Measurements from ENCODE around the gene EIF2AK3.

The EIF2AK3 gene

DNA sequence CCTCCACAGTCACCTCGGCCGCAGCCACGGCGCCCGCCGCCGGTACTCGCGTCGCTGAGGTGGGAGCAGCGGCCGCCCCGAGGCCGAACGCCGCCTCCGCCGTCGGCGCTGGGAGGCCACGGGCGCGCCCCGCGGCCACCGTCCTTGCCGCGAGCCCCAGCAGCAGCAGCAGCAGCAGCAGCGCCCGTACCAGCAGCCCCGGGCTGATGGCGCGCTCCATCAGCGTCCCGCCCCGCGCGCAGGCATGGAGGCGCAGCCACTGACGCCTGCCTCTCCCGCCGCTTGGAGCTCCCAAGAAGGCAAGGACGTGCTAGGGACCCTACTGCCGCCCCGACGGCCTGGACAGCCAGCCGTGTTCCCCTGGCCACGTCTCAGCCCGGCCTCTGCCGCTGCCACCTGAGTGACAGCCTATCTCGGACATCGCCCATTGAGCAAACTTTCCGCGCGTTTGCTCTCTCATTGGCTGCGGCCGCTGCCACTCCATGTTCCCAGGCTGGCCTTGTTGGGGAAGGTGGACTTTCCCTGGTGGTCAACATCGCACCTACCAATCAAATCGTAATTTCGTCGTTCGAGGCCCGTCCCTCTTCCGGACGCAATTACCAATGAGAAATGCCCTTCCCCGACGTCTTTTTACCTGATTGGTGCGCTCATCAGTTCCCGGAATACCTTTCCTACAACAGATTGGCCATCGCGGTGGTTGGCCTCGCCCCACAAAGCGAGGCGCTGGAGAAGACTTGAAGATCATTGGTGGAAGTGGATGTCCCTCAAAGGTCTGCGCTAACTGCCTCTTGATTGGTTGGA, at the start of gene EIF2AK3:
Gene EIF2AK3 (minus strand): TSS at position 410 of the 801 bp plus-strand sequence. CDS start 190 bp downstream, at position 220.
- H3K27me3 Mint-ChIP-seq: no peaks in the 10 kb centered on the region
- H3K9me3 Mint-ChIP-seq (ENCODE audit: low read depth): no peaks in the 10 kb centered on the region
- no peaks in the 10 kb centered on the region for H3K36me3 Mint-ChIP-seq
- H3K4me3 Mint-ChIP-seq: peak within 1 kb of the TSS; percentile 97
- H3K27ac Mint-ChIP-seq: peak within 1 kb of the TSS; percentile 95
- peaks cover 12% of the 10 kb centered on the region for H3K4me1 Mint-ChIP-seq (ENCODE audit: low read depth)

DNA sequence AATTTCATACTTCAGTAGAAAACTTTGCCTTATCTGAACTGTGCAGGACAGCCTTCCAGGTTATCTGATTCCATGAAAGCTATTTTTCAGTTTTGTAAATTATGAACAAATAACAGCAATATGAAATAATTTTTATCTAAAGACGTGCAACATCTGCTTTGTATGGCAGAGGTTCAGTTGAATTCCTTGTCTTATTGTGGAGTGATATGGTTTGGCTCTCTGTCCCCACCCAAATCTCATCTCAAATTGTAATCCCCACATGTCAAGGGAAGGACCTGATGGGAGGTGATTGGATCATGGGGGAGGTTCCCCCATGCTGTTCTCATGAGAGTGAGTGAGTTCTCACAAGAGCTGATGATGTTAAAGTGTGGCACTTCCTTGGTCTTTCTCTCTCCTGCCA, 46.1 kb upstream of the EIF2AK3 start:
- H3K4me3 Mint-ChIP-seq: no peak overlapping the region
- H3K9me3 Mint-ChIP-seq (ENCODE audit: low read depth): no peaks in the 10 kb centered on the region
- H3K36me3 Mint-ChIP-seq: peaks cover 3% of the 10 kb centered on the region
- H3K27me3 Mint-ChIP-seq: no peaks in the 10 kb centered on the region
- no peak overlapping the region for H3K27ac Mint-ChIP-seq
- H3K4me1 Mint-ChIP-seq (ENCODE audit: low read depth): no peaks in the 10 kb centered on the region

DNA sequence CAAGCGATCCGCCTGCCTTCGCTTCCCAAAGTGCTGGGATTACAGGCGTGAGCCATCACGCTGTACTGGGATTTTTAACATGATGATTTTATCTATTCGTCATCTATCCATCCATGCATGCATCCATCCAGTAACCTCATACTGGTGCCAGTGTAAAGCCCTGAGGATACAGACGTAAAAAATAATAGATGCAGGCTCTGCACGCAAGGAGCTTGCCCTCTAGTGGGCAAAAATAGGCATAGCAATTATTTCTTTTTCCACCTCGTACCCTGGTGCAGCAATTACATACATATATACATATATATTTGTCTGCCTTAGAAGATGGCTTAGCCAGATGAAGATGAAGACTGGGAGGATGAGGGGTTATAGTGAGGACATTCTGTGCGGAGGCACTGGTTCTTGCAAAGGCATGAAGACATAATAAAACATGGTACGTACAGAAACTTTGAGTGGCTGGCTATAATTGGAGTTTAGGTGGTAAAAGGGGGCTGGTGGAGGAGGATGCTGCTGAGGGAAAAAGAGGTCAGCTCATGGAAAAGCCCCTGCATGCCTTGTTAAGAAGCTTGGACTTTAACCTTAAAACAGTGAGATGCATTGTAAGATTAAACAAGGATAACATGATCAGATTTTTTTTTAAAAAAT, 44.6 kb upstream of the EIF2AK3 start:
- H3K27ac Mint-ChIP-seq: no peak overlapping the region
- H3K9me3 Mint-ChIP-seq (ENCODE audit: low read depth): no peaks in the 10 kb centered on the region
- H3K27me3 Mint-ChIP-seq: no peaks in the 10 kb centered on the region

DNA sequence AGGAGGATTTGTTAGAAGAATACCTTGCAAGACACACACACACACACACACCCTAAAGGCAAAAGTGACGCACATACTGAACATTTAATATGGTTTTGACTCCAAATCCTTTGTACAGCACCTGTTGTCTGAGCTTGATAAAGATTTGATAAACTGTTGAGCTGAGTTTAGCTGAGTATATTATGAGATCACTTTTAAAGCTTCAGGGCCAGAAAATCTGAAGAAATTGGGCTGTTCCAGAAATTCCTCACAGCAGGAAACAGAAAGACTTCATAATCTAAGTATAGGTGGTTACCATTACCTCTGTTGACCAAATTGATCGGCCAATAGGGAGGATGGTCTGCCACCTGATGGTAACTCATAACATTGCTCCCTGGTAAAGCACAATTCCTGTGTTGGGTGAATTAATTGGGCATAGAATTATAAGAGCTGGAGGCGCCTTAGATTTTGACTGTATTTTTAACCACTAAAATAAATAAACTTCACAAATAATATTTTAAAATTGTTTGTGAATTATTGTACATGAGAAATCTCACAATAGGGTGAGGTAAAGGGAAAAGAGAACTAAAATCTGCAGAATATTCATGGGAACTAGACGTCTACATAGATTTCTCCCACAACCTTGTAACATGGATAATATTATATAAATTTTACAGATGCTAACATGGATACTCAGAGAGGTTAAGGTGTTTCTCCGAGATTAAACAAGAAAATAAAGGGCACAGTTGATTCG, 42.4 kb upstream of the EIF2AK3 start:
- H3K36me3 Mint-ChIP-seq: no peaks in the 10 kb centered on the region
- no peaks in the 10 kb centered on the region for H3K9me3 Mint-ChIP-seq (ENCODE audit: low read depth)
- no peak overlapping the region for H3K4me3 Mint-ChIP-seq
- H3K4me1 Mint-ChIP-seq (ENCODE audit: low read depth): no peaks in the 10 kb centered on the region
- H3K27ac Mint-ChIP-seq: no peak overlapping the region
- H3K27me3 Mint-ChIP-seq: no peaks in the 10 kb centered on the region

More for the DNA sequence above, 44.6 kb upstream of the EIF2AK3 start:
- no peaks in the 10 kb centered on the region for H3K4me1 Mint-ChIP-seq (ENCODE audit: low read depth)
- H3K36me3 Mint-ChIP-seq: no peaks in the 10 kb centered on the region
- H3K4me3 Mint-ChIP-seq: no peak overlapping the region

DNA sequence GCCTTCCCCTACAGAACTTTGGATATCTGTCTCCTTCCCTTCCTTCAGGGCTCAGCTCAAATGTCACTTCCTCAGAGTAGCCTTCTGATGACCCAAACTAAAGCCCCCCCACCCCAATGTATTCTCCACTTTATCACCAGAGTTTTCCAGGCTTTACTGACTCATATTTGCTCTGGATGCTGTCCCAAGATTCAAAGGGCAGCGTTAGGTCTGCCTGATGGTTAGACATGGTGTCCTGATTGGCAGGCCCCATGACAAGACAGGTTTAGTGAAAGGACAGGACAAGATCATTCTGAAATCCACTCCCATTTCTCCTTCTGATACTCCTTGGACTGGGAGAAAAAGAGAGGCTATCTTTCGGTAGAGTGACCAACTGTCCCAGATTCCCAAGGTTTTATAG, 41.6 kb upstream of the EIF2AK3 start:
- Mint-ChIP-seq H3K4me3 (no peak overlapping the region), H3K4me1 (ENCODE audit: low read depth) (no peaks in the 10 kb centered on the region), H3K9me3 (ENCODE audit: low read depth) (no peaks in the 10 kb centered on the region), H3K36me3 (no peaks in the 10 kb centered on the region), H3K27ac (no peak overlapping the region), H3K27me3 (no peaks in the 10 kb centered on the region)

DNA sequence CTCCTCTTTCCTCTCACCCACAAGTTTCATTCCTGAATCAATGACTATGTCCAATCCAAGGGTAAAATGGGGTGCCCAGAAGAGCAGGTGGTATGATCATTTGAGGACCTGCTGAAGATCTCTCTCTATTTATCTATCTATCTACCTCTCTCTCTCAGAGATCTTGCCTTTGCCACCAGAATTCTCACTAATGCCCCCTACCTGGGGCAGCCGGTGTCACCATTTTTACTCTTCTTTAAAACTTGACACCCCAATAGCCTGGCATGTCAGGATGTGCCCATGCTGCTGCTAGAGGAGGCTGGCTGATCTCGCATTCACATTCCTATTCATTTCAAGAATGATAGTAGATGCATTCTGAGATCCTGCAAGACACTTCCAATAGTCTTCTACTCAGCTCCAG, 40.0 kb upstream of the EIF2AK3 start:
- Mint-ChIP-seq H3K4me1 (ENCODE audit: low read depth) (no peaks in the 10 kb centered on the region), H3K36me3 (no peaks in the 10 kb centered on the region), H3K27me3 (no peaks in the 10 kb centered on the region), H3K9me3 (ENCODE audit: low read depth) (no peaks in the 10 kb centered on the region), H3K4me3 (no peak overlapping the region), H3K27ac (no peak overlapping the region)

DNA sequence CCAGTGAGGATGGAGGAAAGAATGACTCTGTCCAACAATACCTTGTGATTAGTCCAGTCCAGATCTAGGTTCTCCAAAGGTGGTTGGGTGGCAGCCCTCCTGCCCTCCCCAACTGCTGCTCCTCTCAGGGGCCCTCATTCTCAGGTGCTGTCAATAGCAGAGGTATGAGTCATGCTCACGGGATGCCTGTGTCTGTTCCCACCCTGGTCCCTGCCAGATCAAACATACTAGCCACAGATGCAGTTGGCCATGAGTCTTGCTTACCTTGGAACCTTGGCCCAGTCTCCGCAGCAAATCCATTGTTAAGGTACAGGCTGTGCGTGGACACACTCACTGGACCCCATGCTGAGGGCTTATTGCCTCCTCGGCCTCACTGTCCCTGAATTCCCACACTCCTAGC, 39.3 kb upstream of the EIF2AK3 start:
- Mint-ChIP-seq H3K27ac (no peak overlapping the region), H3K36me3 (no peaks in the 10 kb centered on the region), H3K27me3 (no peaks in the 10 kb centered on the region), H3K4me3 (no peak overlapping the region), H3K4me1 (ENCODE audit: low read depth) (no peaks in the 10 kb centered on the region), H3K9me3 (ENCODE audit: low read depth) (no peaks in the 10 kb centered on the region)

DNA sequence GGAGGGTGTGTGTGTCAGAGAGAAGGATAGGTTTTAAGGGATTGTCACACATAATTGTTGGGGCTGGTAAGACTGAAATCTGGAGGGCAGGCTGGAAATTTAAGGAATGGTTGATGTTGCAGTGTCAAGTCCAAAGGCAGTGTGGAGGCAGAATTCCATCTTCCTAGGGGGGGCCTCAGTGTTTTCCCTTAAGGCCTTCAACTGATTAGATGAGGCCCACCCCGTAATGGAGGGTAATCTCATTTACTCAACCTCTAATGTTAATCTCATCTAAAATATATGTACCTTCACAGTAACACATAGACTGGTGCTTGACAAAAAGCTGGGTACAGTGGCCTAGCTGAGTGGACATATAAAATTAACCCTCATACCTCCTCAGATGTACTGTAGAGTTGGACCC, 33.4 kb upstream of the EIF2AK3 start:
- H3K36me3 Mint-ChIP-seq: no peaks in the 10 kb centered on the region
- H3K4me3 Mint-ChIP-seq: no peak overlapping the region
- H3K4me1 Mint-ChIP-seq (ENCODE audit: low read depth): no peaks in the 10 kb centered on the region
- no peaks in the 10 kb centered on the region for H3K27me3 Mint-ChIP-seq
- H3K9me3 Mint-ChIP-seq (ENCODE audit: low read depth): no peaks in the 10 kb centered on the region
- no peak overlapping the region for H3K27ac Mint-ChIP-seq

DNA sequence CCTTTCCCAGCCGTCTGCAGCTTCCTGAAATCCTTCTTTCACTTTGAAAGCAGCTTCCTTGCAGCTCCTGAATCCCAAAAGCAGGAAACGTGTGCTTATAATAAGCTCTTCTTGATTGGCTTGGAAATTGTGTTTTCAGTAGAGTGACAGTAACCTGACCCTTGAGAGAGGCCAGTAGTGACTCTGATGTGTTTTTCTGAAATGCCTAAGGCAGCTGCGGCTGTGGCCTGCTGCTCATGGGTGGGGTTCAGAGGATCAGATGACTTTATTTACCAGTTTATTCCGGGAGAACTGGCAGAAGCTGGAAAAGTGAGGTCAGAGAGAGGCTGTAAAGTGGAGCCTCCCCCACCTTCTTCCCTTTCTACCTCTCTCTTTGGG, 32.3 kb upstream of the EIF2AK3 start:
- H3K36me3 Mint-ChIP-seq: no peaks in the 10 kb centered on the region
- H3K4me3 Mint-ChIP-seq: no peak overlapping the region
- no peaks in the 10 kb centered on the region for H3K4me1 Mint-ChIP-seq (ENCODE audit: low read depth)
- H3K27ac Mint-ChIP-seq: no peak overlapping the region
- no peaks in the 10 kb centered on the region for H3K27me3 Mint-ChIP-seq
- no peaks in the 10 kb centered on the region for H3K9me3 Mint-ChIP-seq (ENCODE audit: low read depth)

DNA sequence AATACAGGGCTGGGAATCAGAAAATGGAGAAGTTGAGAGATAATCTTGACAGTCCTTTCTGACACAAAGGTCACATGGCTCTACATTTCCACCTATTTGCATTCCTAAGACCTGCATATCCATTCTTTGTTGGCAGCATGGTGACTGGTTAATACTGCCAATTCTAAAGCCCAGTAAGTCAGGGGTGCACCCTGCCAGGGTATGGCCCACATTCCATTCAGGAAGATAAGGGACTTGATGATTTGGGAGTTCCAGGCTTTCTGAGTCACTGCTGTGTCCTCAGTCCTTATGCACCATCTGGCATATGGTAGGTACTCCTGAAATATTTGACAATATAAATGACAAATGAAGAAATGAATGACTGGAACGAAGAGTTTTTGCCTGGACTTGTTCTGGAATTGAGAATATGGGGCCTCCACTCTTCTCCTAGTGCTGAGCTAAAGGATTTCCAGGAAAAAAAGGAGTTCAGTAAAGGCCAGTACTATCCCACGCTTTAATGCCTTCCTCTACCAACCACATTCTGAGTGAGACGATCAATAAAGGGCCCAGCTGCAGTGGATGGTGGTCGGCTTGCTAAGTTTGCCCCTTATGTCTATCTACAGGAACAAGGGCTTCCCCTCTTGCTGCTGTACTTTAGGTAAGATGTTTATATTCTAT, 31.7 kb upstream of the EIF2AK3 start:
- Mint-ChIP-seq H3K9me3 (ENCODE audit: low read depth) (no peaks in the 10 kb centered on the region), H3K4me3 (no peak overlapping the region), H3K27me3 (no peaks in the 10 kb centered on the region), H3K27ac (no peak overlapping the region), H3K36me3 (no peaks in the 10 kb centered on the region), H3K4me1 (ENCODE audit: low read depth) (no peaks in the 10 kb centered on the region)

DNA sequence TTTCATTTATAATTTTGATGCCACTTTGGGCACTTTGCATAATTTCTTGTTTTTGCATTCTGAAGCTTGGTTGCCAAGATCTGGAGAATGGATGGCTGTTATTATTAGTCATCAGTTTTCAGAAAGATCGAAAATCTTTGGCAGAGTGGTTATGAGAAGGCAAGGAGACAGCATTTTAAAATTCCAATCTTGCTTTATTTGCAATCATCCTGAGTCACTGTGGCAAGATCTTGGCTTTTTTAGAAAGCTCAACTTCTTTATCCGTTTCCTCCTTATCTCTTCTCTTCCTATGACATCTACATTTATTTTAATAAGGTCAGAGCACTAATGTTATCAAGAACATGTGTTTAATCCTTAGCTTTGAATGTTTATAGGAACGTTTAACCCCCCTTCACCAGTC, 31.1 kb upstream of the EIF2AK3 start:
- no peaks in the 10 kb centered on the region for H3K27me3 Mint-ChIP-seq
- no peak overlapping the region for H3K4me3 Mint-ChIP-seq
- no peak overlapping the region for H3K27ac Mint-ChIP-seq
- H3K9me3 Mint-ChIP-seq (ENCODE audit: low read depth): no peaks in the 10 kb centered on the region
- no peaks in the 10 kb centered on the region for H3K4me1 Mint-ChIP-seq (ENCODE audit: low read depth)
- no peaks in the 10 kb centered on the region for H3K36me3 Mint-ChIP-seq

DNA sequence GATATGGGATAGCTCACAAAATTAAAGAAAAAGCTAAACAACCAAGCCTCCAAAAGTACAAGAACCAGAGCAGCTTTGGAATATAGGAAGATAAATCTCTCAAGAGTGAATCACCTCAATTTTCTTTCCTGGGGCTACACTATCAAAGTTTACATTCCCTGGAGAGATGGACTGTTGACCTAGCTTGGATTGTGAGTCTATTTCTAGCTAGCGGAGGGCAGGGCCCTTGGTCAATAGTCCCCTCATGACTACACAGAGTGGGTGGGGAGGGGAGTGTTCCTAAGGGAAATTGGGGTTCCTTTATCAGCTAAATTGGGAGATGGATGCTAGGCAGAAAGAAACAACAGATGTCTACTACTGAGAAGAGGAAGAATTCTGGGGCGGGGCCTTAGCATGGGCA, 29.9 kb upstream of the EIF2AK3 start:
- no peaks in the 10 kb centered on the region for H3K27me3 Mint-ChIP-seq

DNA sequence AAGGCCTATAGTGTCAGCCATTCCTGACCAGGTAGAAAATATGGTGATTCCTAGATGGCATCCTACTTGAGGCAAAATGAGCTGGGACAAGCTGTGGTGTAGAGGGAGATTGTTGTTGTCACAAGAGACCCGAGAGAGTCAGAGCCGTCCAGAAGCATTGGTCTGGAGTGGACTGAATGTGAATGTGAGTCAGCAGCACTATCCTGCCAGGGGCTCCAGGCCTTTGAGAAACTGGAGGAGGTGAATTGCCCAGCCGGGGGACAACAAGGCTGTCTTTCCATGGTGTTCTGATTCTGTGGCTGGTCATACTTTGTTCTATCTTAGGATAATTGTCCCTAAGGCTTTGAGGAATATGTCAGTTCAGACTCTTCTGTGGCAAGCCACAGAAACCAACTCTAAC, 29.4 kb upstream of the EIF2AK3 start:
- H3K27ac Mint-ChIP-seq: no peak overlapping the region
- no peaks in the 10 kb centered on the region for H3K4me1 Mint-ChIP-seq (ENCODE audit: low read depth)
- no peaks in the 10 kb centered on the region for H3K9me3 Mint-ChIP-seq (ENCODE audit: low read depth)
- no peak overlapping the region for H3K4me3 Mint-ChIP-seq
- H3K36me3 Mint-ChIP-seq: no peaks in the 10 kb centered on the region
- H3K27me3 Mint-ChIP-seq: no peaks in the 10 kb centered on the region

More for the DNA sequence above, 29.9 kb upstream of the EIF2AK3 start:
- Mint-ChIP-seq H3K36me3 (no peaks in the 10 kb centered on the region), H3K4me3 (no peak overlapping the region), H3K27ac (no peak overlapping the region), H3K4me1 (ENCODE audit: low read depth) (no peaks in the 10 kb centered on the region), H3K9me3 (ENCODE audit: low read depth) (no peaks in the 10 kb centered on the region)

DNA sequence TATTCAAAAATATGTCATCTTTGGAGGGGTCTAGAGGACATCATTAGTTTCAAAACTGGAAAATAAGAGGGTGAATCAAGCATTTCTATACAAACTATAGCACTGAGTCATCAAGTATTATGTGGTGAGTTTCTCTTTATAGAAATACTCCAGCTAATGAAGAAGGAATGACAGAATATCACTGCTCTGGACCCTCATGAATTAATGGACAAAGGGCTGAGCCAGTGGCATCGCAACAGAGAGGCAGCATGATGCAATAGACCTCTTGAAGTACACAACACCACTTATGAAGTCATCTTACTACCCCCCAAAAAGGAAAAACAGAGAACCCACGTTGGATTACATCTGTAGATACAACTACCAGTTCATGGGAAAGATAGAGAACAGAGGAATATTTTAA, 27.4 kb upstream of the EIF2AK3 start:
- Mint-ChIP-seq H3K36me3 (no peaks in the 10 kb centered on the region), H3K27ac (no peak overlapping the region), H3K4me3 (no peak overlapping the region), H3K4me1 (ENCODE audit: low read depth) (no peaks in the 10 kb centered on the region), H3K27me3 (no peaks in the 10 kb centered on the region), H3K9me3 (ENCODE audit: low read depth) (no peaks in the 10 kb centered on the region)

DNA sequence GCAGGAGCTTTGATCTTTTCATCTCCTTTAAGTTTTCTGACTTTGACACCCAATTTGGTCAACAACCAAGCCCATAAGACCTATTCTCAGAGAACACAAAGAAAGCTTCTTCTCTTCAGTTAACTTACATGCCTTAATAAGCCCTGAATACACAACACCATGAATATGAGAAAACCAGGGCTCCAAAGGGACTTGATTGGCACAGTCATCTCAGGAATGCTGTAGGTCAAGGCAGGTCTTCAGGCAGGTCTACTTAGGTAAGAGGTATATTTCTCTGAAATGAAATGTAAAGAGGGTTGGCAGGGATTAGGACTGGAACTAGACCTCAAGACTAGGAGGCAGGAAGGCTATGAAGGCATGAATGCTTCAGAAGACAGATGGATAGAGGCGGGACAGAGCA, 24.4 kb upstream of the EIF2AK3 start:
- Mint-ChIP-seq H3K27me3 (no peaks in the 10 kb centered on the region), H3K4me1 (ENCODE audit: low read depth) (no peaks in the 10 kb centered on the region), H3K4me3 (no peak overlapping the region), H3K27ac (no peak overlapping the region), H3K36me3 (no peaks in the 10 kb centered on the region), H3K9me3 (ENCODE audit: low read depth) (no peaks in the 10 kb centered on the region)

Data from activated naive CD8-positive, alpha-beta T cell (primary cell).